ENCODE measurements around the gene BEST1. TPM values are rescaled to one million over a fixed set of nuclear protein-coding genes. Genes with fewer than 3 reads are reported as not detected.

BEST1 gene
- total RNA-seq, 1 experiment from 2014 or later, result 0.22 TPM

- Histone ChIP-seq H3K36me3 (ENCODE audit: low read depth, low read length) (peaks cover 32% of the 10 kb centered on the region), H3K4me2 (ENCODE audit: low read length) (no peak overlapping the region), H3K9me3 (ENCODE audit: low read length) (no peaks in the 10 kb centered on the region), H4K20me1 (ENCODE audit: low read length) (peaks cover 33% of the 10 kb centered on the region), H3K4me3 (ENCODE audit: low read length) (no peak overlapping the region), H3K4me1 (ENCODE audit: insufficient read depth, low read length) (peaks cover 18% of the 10 kb centered on the region), H3K79me2 (ENCODE audit: low read length) (peaks cover 31% of the 10 kb centered on the region), H3F3A (ENCODE audit: low read length, unreplicated experiment) (no peaks in the 10 kb centered on the region), H3K9ac (ENCODE audit: low read length) (no peak overlapping the region), H2AFZ (ENCODE audit: low read length) (no peak overlapping the region), H3K27me3 (ENCODE audit: low read length) (no peaks in the 10 kb centered on the region), H3K27ac (ENCODE audit: low read length) (peak overlapping the region; percentile 88), H3K9me2 (replicated peaks; ENCODE audit: low read length) (no peaks in the 10 kb centered on the region)
- intact Hi-C loops (cut with micrococcal nuclease), result loop anchor here (1.0 to 5.0 kb wide), 2 partner anchors 65 to 92 kb away; no protein-coding TSS in a partner anchor
- TF ChIP-seq EZH2phosphoT487 (IDR thresholded peaks at IDR 0.05; ENCODE audit: borderline replicate concordance, low read length) (no peak), EZH2 (IDR thresholded peaks at IDR 0.05; ENCODE audit: low read length, unreplicated experiment) (no peak), CTCF (conservative IDR thresholded peaks at IDR 0.05; ENCODE audit: low read depth, low read length) (no peak)
- DNase-seq (no peak), ATAC-seq (peak; percentile 14)
- BruUV-seq (replicated peaks), result no TSS peak
- ChIA-PET CTCF (interaction anchor here (0.6 kb wide), 1 partner anchor 691 kb away, joined by 3 read pairs; the partner anchor contains the start of gene INTS5), POLR2A (ENCODE audit: unreplicated experiment) (interaction anchor here (0.5 kb wide), 2 partner anchors 66 to 91 kb away, joined by 3 to 11 read pairs; no protein-coding TSS in a partner anchor)
These were observed 12.3 kb downstream of the BEST1 start for GRCh38 chr11:61962213-61963015.

- Histone ChIP-seq H3K79me2 (ENCODE audit: low read length) (peaks cover 35% of the 10 kb centered on the region), H3K27me3 (ENCODE audit: low read length) (no peaks in the 10 kb centered on the region), H3F3A (ENCODE audit: low read length, unreplicated experiment) (no peaks in the 10 kb centered on the region), H3K27ac (ENCODE audit: low read length) (peak overlapping the region; percentile 88), H3K4me1 (ENCODE audit: insufficient read depth, low read length) (peaks cover 18% of the 10 kb centered on the region), H3K36me3 (ENCODE audit: low read depth, low read length) (peaks cover 32% of the 10 kb centered on the region), H3K9me3 (ENCODE audit: low read length) (no peaks in the 10 kb centered on the region), H2AFZ (ENCODE audit: low read length) (no peak overlapping the region), H3K9ac (ENCODE audit: low read length) (no peak overlapping the region), H3K9me2 (replicated peaks; ENCODE audit: low read length) (no peaks in the 10 kb centered on the region), H4K20me1 (ENCODE audit: low read length) (peaks cover 33% of the 10 kb centered on the region), H3K4me2 (ENCODE audit: low read length) (no peak overlapping the region), H3K4me3 (ENCODE audit: low read length) (no peak overlapping the region)
- ATAC-seq (no peak), DNase-seq (no peak)
- CTCF ChIA-PET, result interaction anchor here (0.6 to 1.0 kb wide), 2 partner anchors 166 to 690 kb away, joined by 3 to 4 read pairs; partner anchors contain the start of gene INTS5
- TF ChIP-seq CTCF (conservative IDR thresholded peaks at IDR 0.05; ENCODE audit: low read depth, low read length) (no peak), EZH2phosphoT487 (IDR thresholded peaks at IDR 0.05; ENCODE audit: borderline replicate concordance, low read length) (no peak), EZH2 (IDR thresholded peaks at IDR 0.05; ENCODE audit: low read length, unreplicated experiment) (no peak)
- BruUV-seq (replicated peaks), result no TSS peak
- POLR2A ChIA-PET (ENCODE audit: unreplicated experiment), result interaction anchor here (0.5 kb wide), 1 partner anchor 90 kb away, joined by 3 read pairs; no protein-coding TSS in a partner anchor
- intact Hi-C loops (cut with micrococcal nuclease), result loop anchor here (1.0 to 5.0 kb wide), 2 partner anchors 66 to 91 kb away; no protein-coding TSS in a partner anchor
These were observed 12.8 kb downstream of the BEST1 start for GRCh38 chr11:61963016-61963281.

Measured in PC-3 (cell line).